ENCODE results near the gene PAGE2B.

DNA sequence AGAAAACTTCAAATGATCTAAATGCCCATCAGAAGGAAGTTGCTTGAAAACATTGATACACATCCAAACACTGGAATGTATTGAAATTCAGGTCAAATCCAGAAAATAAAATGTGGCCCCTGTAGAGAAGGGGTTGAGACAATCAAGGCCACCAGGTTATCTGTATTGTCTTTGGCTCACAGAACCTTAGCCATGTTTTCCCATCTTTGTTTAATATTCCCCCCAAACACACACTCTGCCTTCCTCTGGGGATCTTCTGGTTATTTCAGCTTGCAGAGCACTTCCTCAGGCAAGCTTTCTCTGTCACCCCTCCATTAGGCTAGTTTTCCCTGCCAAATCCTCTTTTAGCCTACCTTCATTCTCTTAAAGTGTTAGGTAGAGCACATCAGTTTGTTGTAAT lies 44.4 kb downstream of the PAGE2B start:
- TF ChIP-seq POLR2A (IDR thresholded peaks at IDR 0.05) (no peak), CTCF (IDR thresholded peaks at IDR 0.05) (no peak), EP300 (IDR thresholded peaks at IDR 0.05) (no peak), POLR2AphosphoS5 (IDR thresholded peaks at IDR 0.05) (no peak)
